NT2/D1 (cell line): ENCODE data around the gene RPL18.

Experiments
- YY1 ChIP-seq: IDR thresholded peaks from 2 replicates; pipeline ENCODE4 v1.6.1; 2011; ENCODE audit not compliant: insufficient read length, insufficient read depth
- ZNF274 ChIP-seq: IDR thresholded peaks from 2 replicates; pipeline ENCODE4 v1.6.1; 2011; ENCODE audit warnings: mild to moderate bottlenecking, low read depth, low read length

GRCh38 chr19:48600679-48601417 is 18.1 kb downstream of the RPL18 start:
- TF ChIP-seq ZNF274: no peak
- no peak for TF ChIP-seq YY1
